ENCODE data around the gene SLC39A6.
A peak's percentile ranks its signal among the peaks of the same experiment; 100 is the strongest.
"Not testable (repeated sequence)": the region's sequence is repeated elsewhere in the genome, so short reads cannot be mapped to it uniquely, and the experiment has no call there.

SLC39A6 gene, protein sequence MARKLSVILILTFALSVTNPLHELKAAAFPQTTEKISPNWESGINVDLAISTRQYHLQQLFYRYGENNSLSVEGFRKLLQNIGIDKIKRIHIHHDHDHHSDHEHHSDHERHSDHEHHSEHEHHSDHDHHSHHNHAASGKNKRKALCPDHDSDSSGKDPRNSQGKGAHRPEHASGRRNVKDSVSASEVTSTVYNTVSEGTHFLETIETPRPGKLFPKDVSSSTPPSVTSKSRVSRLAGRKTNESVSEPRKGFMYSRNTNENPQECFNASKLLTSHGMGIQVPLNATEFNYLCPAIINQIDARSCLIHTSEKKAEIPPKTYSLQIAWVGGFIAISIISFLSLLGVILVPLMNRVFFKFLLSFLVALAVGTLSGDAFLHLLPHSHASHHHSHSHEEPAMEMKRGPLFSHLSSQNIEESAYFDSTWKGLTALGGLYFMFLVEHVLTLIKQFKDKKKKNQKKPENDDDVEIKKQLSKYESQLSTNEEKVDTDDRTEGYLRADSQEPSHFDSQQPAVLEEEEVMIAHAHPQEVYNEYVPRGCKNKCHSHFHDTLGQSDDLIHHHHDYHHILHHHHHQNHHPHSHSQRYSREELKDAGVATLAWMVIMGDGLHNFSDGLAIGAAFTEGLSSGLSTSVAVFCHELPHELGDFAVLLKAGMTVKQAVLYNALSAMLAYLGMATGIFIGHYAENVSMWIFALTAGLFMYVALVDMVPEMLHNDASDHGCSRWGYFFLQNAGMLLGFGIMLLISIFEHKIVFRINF

GRCh38 chr18:36129300-36130038 lies at the start of gene SLC39A6, which contains the start of gene ELP2:
SLC39A6 (minus strand) TSS chr18:36129340; CDS start chr18:36127007, 2,333 bp downstream.
ELP2 (plus strand) TSS chr18:36129899; CDS start chr18:36129934, 35 bp downstream.
- peak; percentile 93 for DNase-seq

GRCh38 chr18:36177913-36178312 lies 48.8 kb upstream of the SLC39A6 start:
- no peak for DNase-seq

DNA sequence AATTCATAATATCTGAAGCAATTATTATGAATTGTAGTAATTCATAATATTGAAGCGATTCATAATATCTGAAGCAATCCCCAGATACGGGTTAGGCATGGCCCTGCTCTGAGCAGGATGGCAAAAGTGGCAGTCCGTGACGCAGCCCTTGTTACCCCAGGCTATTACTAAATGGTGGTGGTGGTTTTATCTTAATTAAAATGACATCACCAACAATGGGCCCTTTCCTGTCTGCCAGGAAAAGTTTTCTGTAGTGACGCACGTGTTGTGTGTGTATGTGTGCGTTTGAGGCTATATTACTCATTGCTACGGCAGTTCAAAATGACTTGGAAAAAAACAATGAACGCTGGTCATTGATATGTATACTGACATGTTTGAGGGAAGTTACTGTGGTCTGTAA lies 47.6 kb upstream of the SLC39A6 start:
- peak; percentile 50 for DNase-seq

DNA sequence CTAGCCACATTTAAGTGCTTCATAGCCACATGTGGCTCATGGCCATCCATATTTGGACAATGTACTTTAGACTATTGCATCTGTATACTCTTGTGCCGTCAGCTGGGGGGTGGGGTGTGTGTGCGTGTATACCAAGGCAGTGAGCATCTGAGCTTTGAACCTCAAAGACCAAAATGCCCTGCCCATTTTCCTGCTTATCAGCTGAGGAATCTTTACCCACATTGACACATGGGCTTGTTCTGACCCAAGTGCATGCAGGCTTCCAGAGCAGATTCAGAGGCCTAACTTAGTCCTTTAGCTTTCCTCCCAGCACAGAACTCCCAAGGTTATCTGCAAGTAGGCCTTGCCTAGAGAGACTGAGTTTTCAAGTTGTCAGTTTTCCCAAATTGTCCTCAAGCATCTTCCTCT lies 47.0 kb upstream of the SLC39A6 start:
- DNase-seq = no peak

DNA sequence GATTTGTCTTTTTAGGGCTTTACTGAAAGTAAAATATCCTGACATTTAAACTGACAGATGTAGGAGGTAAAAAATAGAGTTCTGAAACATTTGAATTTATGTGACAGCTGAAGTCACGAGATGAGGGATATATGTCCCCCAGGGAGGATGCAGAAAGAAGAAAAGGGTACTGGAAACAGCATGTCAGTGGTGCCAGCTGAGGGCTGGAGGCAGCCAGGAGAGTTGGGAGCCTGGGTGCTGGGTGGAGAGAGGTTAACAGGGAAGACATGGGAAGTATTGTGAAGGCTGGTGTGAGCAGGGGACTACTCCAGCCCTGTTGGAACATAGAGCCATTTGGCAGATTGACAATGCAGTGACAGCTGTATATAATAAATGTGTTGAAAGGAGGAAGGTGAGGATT lies 46.3 kb upstream of the SLC39A6 start:
- DNase-seq = no peak

DNA sequence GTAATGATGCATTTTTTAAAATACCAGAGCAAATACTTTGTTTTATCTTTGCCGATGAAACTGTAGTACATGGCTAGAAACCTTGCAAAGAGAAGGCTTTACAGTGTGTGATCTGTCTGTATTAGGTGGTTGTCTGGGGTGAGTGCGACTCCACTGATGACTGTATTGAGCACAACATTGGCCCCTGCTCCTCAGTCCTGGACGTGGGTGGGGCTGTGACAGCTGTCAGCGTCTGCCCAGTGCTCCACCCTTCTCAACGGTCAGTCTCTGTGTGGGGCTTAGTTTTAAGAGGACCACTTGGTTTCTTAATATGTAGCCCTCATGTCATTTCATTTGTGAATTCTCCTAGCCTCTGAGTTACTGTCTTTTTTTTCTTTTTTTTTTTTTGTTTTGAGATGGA lies 40.8 kb upstream of the SLC39A6 start:
- DNase-seq = no peak

GRCh38 chr18:36168296-36168695 lies 39.2 kb upstream of the SLC39A6 start:
- not testable (repeated sequence) for DNase-seq

DNA sequence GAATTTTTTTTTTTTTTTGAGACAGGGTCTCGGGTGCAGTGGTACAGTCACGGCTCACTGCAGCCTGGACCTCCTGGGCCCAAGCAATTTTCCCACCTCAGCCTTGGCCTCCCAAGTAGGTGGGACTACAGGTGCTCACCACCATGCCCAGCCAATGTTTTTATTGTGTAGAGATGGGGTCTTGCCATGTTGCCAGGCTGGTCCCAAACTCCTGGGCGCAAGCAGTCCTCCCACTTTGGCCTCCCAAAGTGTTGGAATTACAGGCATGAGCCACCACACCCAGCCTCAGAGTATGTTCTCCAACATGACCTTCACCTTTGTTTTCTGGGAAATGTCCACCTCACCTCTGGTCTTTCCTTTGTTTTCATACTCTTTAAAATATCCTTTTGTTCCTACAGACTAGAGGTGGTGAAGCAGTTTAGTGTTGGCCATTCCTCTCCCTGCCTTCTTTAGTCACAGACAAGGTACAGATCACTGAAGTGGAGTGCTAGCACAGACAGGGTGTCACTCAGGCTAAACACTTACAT lies 38.6 kb upstream of the SLC39A6 start:
- no peak for DNase-seq

- DNase-seq = no peak
These were observed 33.8 kb upstream of the SLC39A6 start for GRCh38 chr18:36162981-36163380.

- no peak for DNase-seq
These were observed 31.8 kb upstream of the SLC39A6 start for GRCh38 chr18:36160959-36161371.

- DNase-seq = peak; percentile 75
These were observed 29.2 kb upstream of the SLC39A6 start for GRCh38 chr18:36158266-36158867.

GRCh38 chr18:36157441-36157840 lies 28.3 kb upstream of the SLC39A6 start:
- peak; percentile 40 for DNase-seq

DNA sequence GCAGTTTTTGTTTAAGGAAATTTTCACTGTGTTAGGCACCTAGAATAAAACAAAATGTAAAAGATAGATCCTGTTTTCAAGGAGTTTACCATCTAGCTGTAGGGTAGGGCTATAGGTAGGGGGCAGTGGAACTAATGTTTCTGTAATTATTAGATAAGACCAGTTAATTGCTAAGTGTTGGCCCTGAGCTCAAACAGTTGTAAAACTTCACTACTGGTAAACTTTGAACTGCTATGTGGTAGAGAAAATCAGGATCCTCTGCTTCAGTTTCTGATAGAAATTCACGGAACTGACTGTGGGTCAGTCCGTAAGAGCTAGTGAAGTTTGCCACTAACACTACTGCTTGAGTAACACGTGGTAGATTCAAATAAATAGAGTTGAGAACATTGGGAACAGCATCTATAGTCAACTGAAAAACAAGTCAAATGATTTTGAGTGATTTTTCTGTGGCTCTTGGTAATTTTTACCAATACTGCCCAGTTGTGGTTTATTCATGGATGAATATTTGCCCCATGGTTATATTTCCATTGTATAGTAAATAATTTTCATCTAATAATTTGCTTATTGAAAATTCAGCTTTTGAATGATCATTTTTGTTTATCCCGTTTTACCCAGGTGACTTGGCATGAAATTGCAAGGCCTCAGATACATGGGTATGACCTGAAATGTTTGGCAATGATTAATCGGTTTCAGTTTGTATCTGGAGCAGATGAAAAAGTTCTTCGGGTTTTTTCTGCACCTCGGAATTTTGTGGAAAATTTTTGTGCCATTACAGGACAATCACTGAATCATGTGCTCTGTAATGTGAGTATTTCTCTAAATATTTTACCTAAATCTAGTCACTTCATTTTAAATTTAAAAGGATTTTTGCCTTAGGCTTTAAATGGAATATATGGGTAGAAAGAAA lies 27.0 kb upstream of the SLC39A6 start:
- peak; percentile 29 for DNase-seq

DNA sequence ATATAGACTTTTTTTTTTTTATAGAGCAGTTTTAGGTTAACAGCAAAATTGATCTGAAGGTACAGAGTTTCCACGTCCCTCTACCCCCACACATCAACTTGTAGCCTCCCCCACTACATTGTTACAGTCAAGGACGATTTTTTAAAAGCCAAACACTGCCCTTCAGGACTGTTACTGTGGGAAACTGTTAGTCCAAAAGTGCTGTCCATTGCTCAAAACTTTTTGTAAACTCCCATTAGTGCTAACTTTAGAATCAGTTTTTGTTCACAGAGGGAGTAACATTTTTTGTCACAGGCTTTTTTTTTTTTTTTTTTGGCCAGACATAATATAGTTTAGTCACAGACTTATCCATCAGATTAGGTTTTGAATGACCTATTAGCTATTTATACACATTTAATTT lies 24.6 kb upstream of the SLC39A6 start:
- DNase-seq = no peak

DNA sequence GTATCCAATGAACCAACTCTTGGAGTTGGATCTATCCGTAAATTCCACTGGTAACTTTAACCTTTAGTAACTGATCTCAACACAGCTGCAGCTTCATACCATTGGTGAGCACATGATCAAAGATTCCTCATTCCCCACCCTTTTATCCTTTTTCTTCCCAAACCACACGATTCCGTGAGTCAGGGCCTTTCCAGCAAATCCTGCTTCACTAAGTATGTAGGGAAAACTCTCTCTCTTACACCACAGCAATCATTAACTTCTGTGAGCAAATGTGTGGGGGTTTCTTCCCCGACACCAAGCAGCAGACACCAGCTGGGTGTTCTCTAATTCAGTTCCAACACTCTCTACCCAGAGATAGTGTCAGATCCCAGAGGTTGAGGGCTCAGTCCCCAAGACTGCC lies 24.1 kb upstream of the SLC39A6 start:
- DNase-seq = peak; percentile 94

GRCh38 chr18:36152781-36153180 lies 23.6 kb upstream of the SLC39A6 start:
- DNase-seq = peak; percentile 13

DNA sequence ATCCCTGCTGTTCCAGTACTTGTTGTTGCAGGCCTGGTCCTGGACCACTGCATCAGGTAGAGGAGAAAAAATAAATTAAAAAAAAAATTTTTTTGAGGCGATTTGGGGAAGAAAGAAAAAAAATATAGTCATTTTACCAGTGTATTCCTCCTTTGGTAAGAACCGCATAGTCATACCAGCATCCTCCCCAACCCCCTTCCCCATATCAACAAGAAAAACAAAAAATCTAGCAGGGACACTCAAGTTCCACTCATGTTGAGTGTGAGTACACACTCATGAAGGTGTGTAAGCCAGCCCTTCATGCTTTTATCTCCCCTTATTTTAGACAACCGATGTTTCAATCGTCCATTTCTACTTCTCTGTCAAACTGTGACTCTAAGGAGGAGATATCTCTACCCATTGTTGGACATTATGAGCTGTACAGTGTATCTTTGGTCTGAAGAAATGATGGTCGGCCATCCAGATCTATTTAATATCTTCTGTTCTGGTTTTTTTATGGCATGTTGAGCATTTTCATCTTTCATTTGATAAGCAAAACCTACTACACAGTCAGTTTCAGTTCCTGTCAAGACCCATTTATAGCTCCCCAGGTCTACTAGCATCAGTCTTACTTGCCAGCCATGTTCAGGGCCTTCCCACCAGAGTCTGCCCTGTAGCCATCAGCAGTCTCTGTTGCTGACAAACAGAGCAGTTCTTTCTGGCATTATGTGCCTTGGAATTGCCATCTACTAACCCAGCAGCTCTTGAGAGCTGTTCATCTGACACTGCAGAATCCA lies 20.6 kb upstream of the SLC39A6 start:
- DNase-seq = no peak

DNA sequence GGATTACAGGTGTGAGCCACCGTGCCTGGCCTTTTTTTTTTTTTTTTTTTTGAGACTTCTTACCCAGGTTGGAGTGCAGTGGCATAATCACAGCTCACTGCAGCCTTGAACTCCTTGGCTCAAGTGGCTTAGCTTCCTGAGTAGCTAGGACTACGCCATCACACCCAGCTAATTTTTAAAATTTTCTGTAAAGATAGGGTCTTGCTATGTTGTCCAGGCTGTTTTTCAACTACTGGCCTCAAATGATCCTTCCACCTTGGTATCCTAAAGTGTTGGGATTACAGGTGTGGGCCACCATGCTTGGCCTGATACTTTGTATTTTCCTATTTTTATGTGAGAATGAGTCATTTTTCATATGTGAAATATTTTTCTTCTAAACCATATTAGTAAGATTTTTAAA lies 14.3 kb upstream of the SLC39A6 start:
- DNase-seq = no peak

DNA sequence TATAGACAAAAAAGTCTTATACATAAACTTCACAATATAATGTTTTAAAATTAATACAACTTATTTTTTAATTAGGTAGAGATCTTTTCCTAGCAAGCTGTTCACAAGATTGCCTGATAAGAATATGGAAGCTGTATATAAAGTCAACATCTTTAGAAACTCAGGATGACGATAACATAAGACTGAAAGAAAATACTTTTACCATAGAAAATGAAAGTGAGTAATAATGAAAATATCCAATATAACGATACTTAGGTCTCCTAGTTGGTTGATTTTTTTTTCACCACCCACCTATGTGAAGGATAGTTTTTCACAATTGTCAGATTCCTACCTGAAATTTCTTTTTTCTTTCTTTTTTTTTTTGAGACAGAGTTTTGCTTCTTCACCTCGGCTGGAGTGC lies 13.6 kb upstream of the SLC39A6 start:
- DNase-seq = no peak

- no peak for DNase-seq
These were observed 12.4 kb upstream of the SLC39A6 start for GRCh38 chr18:36141576-36141975.

- DNase-seq = no peak
These were observed 10.1 kb upstream of the SLC39A6 start for GRCh38 chr18:36139245-36139644.
